ENCODE data around the gene XIRP2. TPM values are rescaled to one million over a fixed set of nuclear protein-coding genes. Genes with fewer than 3 reads are reported as not detected.

Gene XIRP2
- total RNA-seq, 6 experiments from 2014 or later = 0.05 to 2.0 (median 0.19) TPM

DNA sequence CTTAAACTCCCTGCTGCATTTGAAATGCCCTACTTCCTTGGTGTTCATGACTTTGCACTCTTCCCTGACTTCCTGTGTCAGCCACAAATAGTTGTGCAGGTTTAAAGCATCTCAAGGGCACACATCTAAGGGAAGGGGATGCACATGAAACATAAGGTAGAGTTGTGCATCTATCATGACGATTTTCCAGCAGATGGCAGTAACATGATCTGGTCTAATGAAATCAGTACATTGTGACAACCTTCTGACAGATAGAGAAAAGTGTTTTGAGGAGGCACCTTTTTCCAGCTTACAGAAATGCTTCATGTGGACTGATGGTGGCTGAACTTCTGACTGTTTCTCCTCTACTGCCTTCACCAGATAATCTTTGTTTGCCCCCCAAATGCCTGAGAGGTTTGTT, 238.9 kb downstream of the XIRP2 start:
- no peak for TF ChIP-seq POLR2A (IDR thresholded peaks at IDR 0.05)
- TF ChIP-seq, protein P1, sequence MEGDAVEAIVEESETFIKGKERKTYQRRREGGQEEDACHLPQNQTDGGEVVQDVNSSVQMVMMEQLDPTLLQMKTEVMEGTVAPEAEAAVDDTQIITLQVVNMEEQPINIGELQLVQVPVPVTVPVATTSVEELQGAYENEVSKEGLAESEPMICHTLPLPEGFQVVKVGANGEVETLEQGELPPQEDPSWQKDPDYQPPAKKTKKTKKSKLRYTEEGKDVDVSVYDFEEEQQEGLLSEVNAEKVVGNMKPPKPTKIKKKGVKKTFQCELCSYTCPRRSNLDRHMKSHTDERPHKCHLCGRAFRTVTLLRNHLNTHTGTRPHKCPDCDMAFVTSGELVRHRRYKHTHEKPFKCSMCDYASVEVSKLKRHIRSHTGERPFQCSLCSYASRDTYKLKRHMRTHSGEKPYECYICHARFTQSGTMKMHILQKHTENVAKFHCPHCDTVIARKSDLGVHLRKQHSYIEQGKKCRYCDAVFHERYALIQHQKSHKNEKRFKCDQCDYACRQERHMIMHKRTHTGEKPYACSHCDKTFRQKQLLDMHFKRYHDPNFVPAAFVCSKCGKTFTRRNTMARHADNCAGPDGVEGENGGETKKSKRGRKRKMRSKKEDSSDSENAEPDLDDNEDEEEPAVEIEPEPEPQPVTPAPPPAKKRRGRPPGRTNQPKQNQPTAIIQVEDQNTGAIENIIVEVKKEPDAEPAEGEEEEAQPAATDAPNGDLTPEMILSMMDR (IDR thresholded peaks at IDR 0.05) = peak in 1 of 4 donors; percentile 18
- Histone ChIP-seq H3K9me3 (no peaks in the 10 kb centered on the region), H3K4me3 (no peak overlapping the region), H3K27me3 (no peaks in the 10 kb centered on the region), H3K4me1 (no peaks in the 10 kb centered on the region), H3K27ac (no peak overlapping the region), H3K36me3 (no peaks in the 10 kb centered on the region)
- ATAC-seq = peak in 2 of 4 donors; percentile 30 to 37
- DNase-seq = no peak
- 0% methylated on average over 1 of the region's 1 CpG for WGBS (ENCODE audit: insufficient coverage, low coverage, low lambda C conversion rate, missing lambda C conversion rate)
- intact Hi-C loops (cut with DNase I) = no loop called here

DNA sequence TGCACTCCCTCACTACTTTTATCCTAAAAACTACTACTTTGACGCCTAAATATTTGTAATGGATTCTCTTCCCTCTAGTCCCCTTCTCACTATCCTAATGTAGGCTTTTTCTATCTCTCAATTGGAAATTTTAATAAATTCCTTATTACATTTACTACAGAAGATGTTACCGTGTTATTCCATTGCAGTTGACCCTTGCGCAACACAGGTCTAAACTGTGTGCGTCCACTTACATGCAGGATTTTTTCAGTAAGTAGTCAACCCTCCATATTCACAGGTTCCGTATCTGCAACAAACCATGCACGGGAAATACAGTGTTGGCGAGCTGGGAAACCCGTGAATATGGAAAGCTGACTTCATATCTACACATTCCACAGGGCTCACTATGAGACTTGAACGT, 239.8 kb downstream of the XIRP2 start:
- no peak for ATAC-seq
- Histone ChIP-seq H3K4me3 (no peak overlapping the region), H3K9me3 (no peaks in the 10 kb centered on the region), H3K27ac (no peak overlapping the region), H3K36me3 (no peaks in the 10 kb centered on the region), H3K4me1 (no peaks in the 10 kb centered on the region), H3K27me3 (no peaks in the 10 kb centered on the region)
- TF ChIP-seq, protein P1 (IDR thresholded peaks at IDR 0.05) = no peak
- TF ChIP-seq POLR2A (IDR thresholded peaks at IDR 0.05) = no peak
- DNase-seq = no peak
- 71% methylated on average over 9 of the region's 9 CpGs for WGBS (ENCODE audit: insufficient coverage, low coverage, low lambda C conversion rate, missing lambda C conversion rate)
- intact Hi-C loops (cut with DNase I) = no loop called here

DNA sequence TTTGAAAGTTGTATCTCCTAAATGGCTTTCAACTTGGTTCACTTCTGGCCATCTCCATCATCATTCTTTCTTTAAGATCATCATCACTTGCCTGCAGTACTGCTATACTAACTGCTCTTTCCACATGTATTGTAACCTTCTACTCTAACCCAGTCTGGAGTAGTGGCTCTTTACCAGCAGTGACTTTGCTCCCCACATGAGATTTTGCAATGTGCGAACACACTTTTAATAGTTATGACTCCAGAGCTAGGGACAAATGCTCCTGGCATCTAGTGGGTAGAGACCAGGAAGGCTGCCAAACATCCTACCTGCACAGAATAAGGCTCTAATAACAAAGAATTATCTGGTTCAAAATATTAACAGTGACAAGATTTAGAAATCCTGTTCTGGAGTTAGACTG, 243.8 kb downstream of the XIRP2 start:
- H3K4me3 ChIP-seq = no peak overlapping the region
- no peaks in the 10 kb centered on the region for H3K4me1 ChIP-seq
- H3K27ac ChIP-seq = no peak overlapping the region
- TF ChIP-seq POLR2A (IDR thresholded peaks at IDR 0.05) = no peak
- TF ChIP-seq, protein P1 (IDR thresholded peaks at IDR 0.05) = no peak
- ATAC-seq (no peak), DNase-seq (no peak)
- intact Hi-C loops (cut with DNase I) = no loop called here
- no peaks in the 10 kb centered on the region for H3K27me3 ChIP-seq
- no peaks in the 10 kb centered on the region for H3K36me3 ChIP-seq
- WGBS (ENCODE audit: insufficient coverage, low coverage, low lambda C conversion rate, missing lambda C conversion rate) = 92% methylated on average over 1 of the region's 1 CpG
- no peaks in the 10 kb centered on the region for H3K9me3 ChIP-seq

DNA sequence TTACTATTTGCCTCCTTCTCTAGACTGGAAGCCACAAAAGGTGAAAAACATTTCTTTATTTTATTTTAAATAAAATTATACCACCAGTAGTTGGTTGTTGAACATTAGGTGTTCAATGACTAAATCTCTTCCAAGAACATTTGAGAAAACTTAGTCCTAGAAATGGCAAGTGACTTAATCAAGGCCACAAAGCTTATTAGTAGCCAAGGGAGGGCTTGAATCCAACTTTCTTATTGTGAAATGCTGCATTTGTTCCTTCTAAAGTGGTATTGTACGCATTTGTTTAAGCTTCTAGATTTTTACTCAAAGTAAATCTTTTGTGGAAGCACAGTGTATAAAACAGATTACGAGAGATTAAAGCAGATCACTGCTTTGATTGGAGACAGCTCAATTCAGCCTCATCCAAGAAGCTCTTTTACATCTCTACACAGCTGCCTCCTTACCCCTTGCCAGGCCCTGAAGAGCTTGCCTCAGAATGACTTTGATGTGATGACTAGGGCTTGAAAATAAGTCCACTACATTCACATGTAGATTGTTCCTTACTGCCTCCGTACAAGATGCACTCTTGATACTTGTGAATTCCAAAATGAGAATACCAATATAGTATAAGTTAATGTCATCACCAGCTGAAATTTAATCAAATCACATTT, 244.8 kb downstream of the XIRP2 start:
- TF ChIP-seq, protein P1 (IDR thresholded peaks at IDR 0.05) = no peak
- no peak for TF ChIP-seq POLR2A (IDR thresholded peaks at IDR 0.05)
- 64% methylated on average over 3 of the region's 3 CpGs for WGBS (ENCODE audit: insufficient coverage, low coverage, low lambda C conversion rate, missing lambda C conversion rate)

More for the DNA sequence above, 244.8 kb downstream of the XIRP2 start:
- H3K27ac ChIP-seq = no peak overlapping the region
- no peaks in the 10 kb centered on the region for H3K9me3 ChIP-seq
- H3K27me3 ChIP-seq = no peaks in the 10 kb centered on the region
- no peak overlapping the region for H3K4me3 ChIP-seq
- intact Hi-C loops (cut with DNase I) = no loop called here
- no peak for DNase-seq
- no peaks in the 10 kb centered on the region for H3K4me1 ChIP-seq
- no peak for ATAC-seq
- H3K36me3 ChIP-seq = no peaks in the 10 kb centered on the region
